WTC11 (cell line): ENCODE data around the gene C1QTNF1. TPM values are rescaled to one million over a fixed set of nuclear protein-coding genes. Genes with fewer than 3 reads are reported as not detected.

ENCODE experiments used
- ATAC-seq: fragments of 200-7000 bp; cut with Tn5 transposase; 2 replicates; pipeline ENCODE4 v1.10.0; 2021; ENCODE audit warnings: mild to moderate bottlenecking, moderate library complexity
- CTCF ChIA-PET: fragments of 300-600 bp; sonication (Branson Sonifier 250); formaldehyde crosslinking; loops from one replicate; lab custom pipeline; 2021; ENCODE audit warnings: antibody characterized with exemption; lab: Charles Lee
- POLR2A ChIA-PET: fragments of 350-600 bp; sonication (Branson Sonifier 250); formaldehyde crosslinking; loops from one replicate; lab custom pipeline; 2021; ENCODE audit warnings: antibody characterized with exemption; lab: Charles Lee
- DNase-seq: peaks from one replicate; pipeline ENCODE4 v3.0.0; 2021; ENCODE audit warnings: low spot score
- H3K27ac Mint-ChIP-seq: 2 replicates; pipeline ENCODE4 v1.8.0; 2021; ENCODE audit warnings: mixed read lengths
- H3K27me3 Mint-ChIP-seq: 2 replicates; pipeline ENCODE4 v1.8.0; 2021; ENCODE audit warnings: low read depth, mild to moderate bottlenecking, moderate library complexity, mixed read lengths
- H3K36me3 Mint-ChIP-seq: 2 replicates; pipeline ENCODE4 v1.8.0; 2021; ENCODE audit warnings: mixed read lengths
- H3K4me1 Mint-ChIP-seq: 2 replicates; pipeline ENCODE4 v1.8.0; 2022; ENCODE audit warnings: mixed read lengths
- H3K4me3 Mint-ChIP-seq: 2 replicates; pipeline ENCODE4 v1.8.0; 2021; ENCODE audit warnings: mild to moderate bottlenecking, moderate library complexity, mixed read lengths
- H3K9me3 Mint-ChIP-seq: 2 replicates; pipeline ENCODE4 v1.8.0; 2021; ENCODE audit warnings: mixed read lengths
- ELF4 ChIP-seq: sonication (generic); formaldehyde crosslinking; IDR thresholded peaks from 2 replicates; pipeline ENCODE4 v1.8.1; 2022; ENCODE audit warnings: low read depth, mild to moderate bottlenecking, moderate library complexity, missing genetic modification reagents
- ESRRA ChIP-seq: sonication (generic); formaldehyde crosslinking; IDR thresholded peaks from 2 replicates; pipeline ENCODE4 v1.8.1; 2022; ENCODE audit warnings: mild to moderate bottlenecking, missing genetic modification reagents, borderline replicate concordance
- FOXJ3 ChIP-seq: sonication (generic); formaldehyde crosslinking; IDR thresholded peaks from 2 replicates; pipeline ENCODE4 v1.9.0; 2021; ENCODE audit warnings: missing genetic modification reagents, mild to moderate bottlenecking, borderline replicate concordance
- HMGA2 ChIP-seq: fragments of 250-450 bp; sonication (Bioruptor Pico); IDR thresholded peaks from 2 replicates; pipeline ENCODE4 v1.4.0; 2021; ENCODE audit warnings: mild to moderate bottlenecking, moderate library complexity
- KAT7 ChIP-seq: sonication (generic); formaldehyde crosslinking; IDR thresholded peaks from 2 replicates; pipeline ENCODE4 v1.8.1; 2023; ENCODE audit warnings: missing genetic modification reagents, mild to moderate bottlenecking, borderline replicate concordance
- MXD4 ChIP-seq: fragments of 250-450 bp; sonication (Bioruptor Pico); IDR thresholded peaks from 2 replicates; pipeline ENCODE4 v1.8.0; 2021; ENCODE audit warnings: mild to moderate bottlenecking, moderate library complexity, borderline replicate concordance
- TCF7 ChIP-seq: sonication (generic); formaldehyde crosslinking; IDR thresholded peaks from 2 replicates; pipeline ENCODE4 v1.8.0; 2022; ENCODE audit warnings: mild to moderate bottlenecking, low read depth, missing genetic modification reagents, moderate library complexity
- TEAD1 ChIP-seq: sonication (generic); formaldehyde crosslinking; IDR thresholded peaks from 2 replicates; pipeline ENCODE4 v1.8.0; 2022; ENCODE audit warnings: mild to moderate bottlenecking, missing genetic modification reagents
- TP53 ChIP-seq: sonication (generic); formaldehyde crosslinking; IDR thresholded peaks from 2 replicates; pipeline ENCODE4 v1.8.1; 2023; ENCODE audit warnings: mild to moderate bottlenecking, missing genetic modification reagents
- ZBTB21 ChIP-seq: sonication (generic); formaldehyde crosslinking; IDR thresholded peaks from 2 replicates; pipeline ENCODE4 v1.8.1; 2023; ENCODE audit warnings: mild to moderate bottlenecking, missing genetic modification reagents, borderline replicate concordance
- ZNF396 ChIP-seq: fragments of 250-450 bp; sonication (Bioruptor Pico); IDR thresholded peaks from 2 replicates; pipeline ENCODE4 v1.8.0; 2021; ENCODE audit warnings: mild to moderate bottlenecking, moderate library complexity, borderline replicate concordance
- ZNF423 ChIP-seq: fragments of 250-450 bp; sonication (Bioruptor Pico); IDR thresholded peaks from 2 replicates; pipeline ENCODE4 v2.1.2; 2022; ENCODE audit warnings: mild to moderate bottlenecking, moderate library complexity
- ZNF671 ChIP-seq: fragments of 250-450 bp; sonication (Bioruptor Pico); IDR thresholded peaks from 2 replicates; pipeline ENCODE4 v1.8.0; 2021; ENCODE audit warnings: mild to moderate bottlenecking
- total RNA-seq: library from RNA; stranded (reverse); gene quantifications from 3 replicates; pipeline ENCODE4 v1.2.3, GENCODE V29; 2021
- TF ChIP-seq, protein P1 (sequence below): sonication (generic); formaldehyde crosslinking; IDR thresholded peaks from 2 replicates; pipeline ENCODE4 v1.8.0; 2022; ENCODE audit warnings: missing genetic modification reagents
- TF ChIP-seq, protein P2 (sequence below): fragments of 250-450 bp; sonication (Bioruptor Pico); IDR thresholded peaks from 2 replicates; pipeline ENCODE4 v1.9.0; 2021; ENCODE audit warnings: mild to moderate bottlenecking
- TF ChIP-seq, protein P3 (sequence below): fragments of 250-450 bp; sonication (Bioruptor Pico); IDR thresholded peaks from 2 replicates; pipeline ENCODE4 v1.8.0; 2021; ENCODE audit warnings: mild to moderate bottlenecking
- TF ChIP-seq, protein P4 (sequence below): fragments of 250-450 bp; sonication (Bioruptor Pico); IDR thresholded peaks from 2 replicates; pipeline ENCODE4 v1.9.0; 2021; ENCODE audit warnings: mild to moderate bottlenecking
- TF ChIP-seq, protein P5 (sequence below): sonication (generic); formaldehyde crosslinking; IDR thresholded peaks from 2 replicates; pipeline ENCODE4 v1.8.1; 2023; ENCODE audit warnings: mild to moderate bottlenecking, missing genetic modification reagents
- TF ChIP-seq, protein P6 (sequence below): sonication (generic); formaldehyde crosslinking; IDR thresholded peaks from 2 replicates; pipeline ENCODE4 v1.8.1; 2022; ENCODE audit warnings: mild to moderate bottlenecking, missing genetic modification reagents, moderate library complexity, borderline replicate concordance
- TF ChIP-seq, protein P7 (sequence below): fragments of 250-450 bp; sonication (Bioruptor Pico); IDR thresholded peaks from 2 replicates; pipeline ENCODE4 v1.9.0; 2021; ENCODE audit warnings: moderate library complexity, mild to moderate bottlenecking, inconsistent platforms, borderline replicate concordance

C1QTNF1 gene
- total RNA-seq, 1 experiment from 2014 or later: 1.7 TPM

DNA sequence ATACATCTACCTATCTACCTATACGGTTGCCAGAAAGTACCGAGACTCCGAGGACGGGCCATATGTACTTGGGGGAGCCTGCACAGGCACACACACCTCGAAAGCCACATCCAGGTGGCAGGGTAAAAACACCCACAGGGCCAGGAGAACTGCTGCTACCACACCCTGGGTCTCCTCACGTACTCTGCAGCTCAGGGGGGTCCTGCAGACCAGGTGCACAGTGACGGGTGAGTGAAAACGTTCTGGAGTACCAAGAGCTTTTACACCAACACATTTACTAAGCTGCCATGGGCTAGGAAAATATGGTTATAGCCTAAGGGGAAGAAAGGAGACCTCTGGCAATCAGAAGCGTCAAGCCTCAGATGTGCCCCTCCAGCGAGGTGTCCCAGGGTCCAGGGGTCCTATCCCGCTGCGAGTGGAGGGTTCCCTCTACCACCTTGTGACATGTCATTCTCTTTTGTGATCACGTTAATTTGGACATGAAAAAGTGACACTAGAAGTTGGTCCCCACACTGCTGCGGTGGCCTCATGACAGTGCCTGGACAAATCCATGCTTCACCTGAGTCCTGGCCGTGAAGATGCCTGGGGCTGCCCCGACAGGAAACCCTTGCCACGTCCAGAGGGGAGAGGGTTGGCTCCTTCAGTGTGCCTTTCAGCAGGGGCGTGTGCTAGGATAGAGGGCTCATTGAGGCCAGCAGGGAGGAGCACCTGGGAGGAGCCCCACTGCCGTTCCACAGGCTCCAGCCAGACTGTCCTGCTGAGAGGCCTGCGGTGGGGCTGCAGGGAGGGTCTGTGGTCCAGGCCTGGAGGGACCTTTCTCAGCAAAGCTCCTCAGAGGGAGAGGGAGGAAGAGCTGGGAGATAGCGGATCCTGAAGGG, 16.2 kb upstream of the C1QTNF1 start (continued):
- TF ChIP-seq, protein P1, sequence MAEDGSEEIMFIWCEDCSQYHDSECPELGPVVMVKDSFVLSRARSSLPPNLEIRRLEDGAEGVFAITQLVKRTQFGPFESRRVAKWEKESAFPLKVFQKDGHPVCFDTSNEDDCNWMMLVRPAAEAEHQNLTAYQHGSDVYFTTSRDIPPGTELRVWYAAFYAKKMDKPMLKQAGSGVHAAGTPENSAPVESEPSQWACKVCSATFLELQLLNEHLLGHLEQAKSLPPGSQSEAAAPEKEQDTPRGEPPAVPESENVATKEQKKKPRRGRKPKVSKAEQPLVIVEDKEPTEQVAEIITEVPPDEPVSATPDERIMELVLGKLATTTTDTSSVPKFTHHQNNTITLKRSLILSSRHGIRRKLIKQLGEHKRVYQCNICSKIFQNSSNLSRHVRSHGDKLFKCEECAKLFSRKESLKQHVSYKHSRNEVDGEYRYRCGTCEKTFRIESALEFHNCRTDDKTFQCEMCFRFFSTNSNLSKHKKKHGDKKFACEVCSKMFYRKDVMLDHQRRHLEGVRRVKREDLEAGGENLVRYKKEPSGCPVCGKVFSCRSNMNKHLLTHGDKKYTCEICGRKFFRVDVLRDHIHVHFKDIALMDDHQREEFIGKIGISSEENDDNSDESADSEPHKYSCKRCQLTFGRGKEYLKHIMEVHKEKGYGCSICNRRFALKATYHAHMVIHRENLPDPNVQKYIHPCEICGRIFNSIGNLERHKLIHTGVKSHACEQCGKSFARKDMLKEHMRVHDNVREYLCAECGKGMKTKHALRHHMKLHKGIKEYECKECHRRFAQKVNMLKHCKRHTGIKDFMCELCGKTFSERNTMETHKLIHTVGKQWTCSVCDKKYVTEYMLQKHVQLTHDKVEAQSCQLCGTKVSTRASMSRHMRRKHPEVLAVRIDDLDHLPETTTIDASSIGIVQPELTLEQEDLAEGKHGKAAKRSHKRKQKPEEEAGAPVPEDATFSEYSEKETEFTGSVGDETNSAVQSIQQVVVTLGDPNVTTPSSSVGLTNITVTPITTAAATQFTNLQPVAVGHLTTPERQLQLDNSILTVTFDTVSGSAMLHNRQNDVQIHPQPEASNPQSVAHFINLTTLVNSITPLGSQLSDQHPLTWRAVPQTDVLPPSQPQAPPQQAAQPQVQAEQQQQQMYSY (CRISPR knock-in tag): no peak
- no peak for TF ChIP-seq ZNF396 (CRISPR knock-in tag)
- TF ChIP-seq TP53 (CRISPR knock-in tag): no peak
- TF ChIP-seq TCF7 (CRISPR knock-in tag): no peak
- no peak for TF ChIP-seq MXD4 (CRISPR knock-in tag)

DNA sequence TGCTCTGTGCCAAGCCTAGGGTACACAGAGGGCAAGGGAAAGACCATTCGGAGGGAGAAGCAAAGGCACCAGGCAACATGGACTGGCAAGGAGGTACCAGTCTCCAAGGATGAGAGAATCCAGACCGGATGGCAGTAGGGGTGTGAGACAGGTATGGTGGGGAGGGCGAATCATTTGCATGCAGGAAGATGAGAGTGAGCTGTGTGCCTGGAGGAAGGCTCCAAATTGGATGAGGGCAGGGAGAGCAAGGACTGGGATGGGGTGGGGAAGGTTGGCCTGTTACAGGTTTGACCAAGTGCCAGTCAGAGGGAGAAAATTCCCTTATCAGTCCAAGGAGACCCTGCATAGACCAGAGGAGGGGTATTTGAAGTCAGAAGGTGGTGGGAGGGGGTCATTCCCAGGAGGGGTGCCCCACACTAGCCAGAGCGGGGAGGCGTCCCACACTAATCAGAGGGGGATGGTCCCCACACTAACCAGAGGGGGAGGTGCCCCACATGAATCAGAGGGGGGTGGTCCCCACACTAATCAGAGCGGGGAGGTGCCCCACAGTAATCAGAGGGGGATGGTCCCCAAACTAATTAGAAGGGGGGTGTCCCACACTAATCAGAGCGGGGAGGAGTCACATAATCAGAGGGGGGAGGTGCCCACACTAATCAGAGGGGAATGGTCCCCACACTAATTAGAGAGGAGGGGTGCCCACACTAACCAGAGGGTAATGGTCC, 15.1 kb upstream of the C1QTNF1 start:
- POLR2A ChIA-PET: interaction anchor here (0.6 kb wide), 3 partner anchors 30 to 1410 kb away, joined by 3 to 4 read pairs (median 3); no protein-coding TSS in a partner anchor
- H3K27me3 Mint-ChIP-seq: peaks cover 76% of the 10 kb centered on the region
- TF ChIP-seq, protein P2, sequence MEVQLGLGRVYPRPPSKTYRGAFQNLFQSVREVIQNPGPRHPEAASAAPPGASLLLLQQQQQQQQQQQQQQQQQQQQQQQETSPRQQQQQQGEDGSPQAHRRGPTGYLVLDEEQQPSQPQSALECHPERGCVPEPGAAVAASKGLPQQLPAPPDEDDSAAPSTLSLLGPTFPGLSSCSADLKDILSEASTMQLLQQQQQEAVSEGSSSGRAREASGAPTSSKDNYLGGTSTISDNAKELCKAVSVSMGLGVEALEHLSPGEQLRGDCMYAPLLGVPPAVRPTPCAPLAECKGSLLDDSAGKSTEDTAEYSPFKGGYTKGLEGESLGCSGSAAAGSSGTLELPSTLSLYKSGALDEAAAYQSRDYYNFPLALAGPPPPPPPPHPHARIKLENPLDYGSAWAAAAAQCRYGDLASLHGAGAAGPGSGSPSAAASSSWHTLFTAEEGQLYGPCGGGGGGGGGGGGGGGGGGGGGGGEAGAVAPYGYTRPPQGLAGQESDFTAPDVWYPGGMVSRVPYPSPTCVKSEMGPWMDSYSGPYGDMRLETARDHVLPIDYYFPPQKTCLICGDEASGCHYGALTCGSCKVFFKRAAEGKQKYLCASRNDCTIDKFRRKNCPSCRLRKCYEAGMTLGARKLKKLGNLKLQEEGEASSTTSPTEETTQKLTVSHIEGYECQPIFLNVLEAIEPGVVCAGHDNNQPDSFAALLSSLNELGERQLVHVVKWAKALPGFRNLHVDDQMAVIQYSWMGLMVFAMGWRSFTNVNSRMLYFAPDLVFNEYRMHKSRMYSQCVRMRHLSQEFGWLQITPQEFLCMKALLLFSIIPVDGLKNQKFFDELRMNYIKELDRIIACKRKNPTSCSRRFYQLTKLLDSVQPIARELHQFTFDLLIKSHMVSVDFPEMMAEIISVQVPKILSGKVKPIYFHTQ (CRISPR knock-in tag): no peak
- no peak for TF ChIP-seq ZBTB21
- TF ChIP-seq TEAD1 (CRISPR knock-in tag): no peak
- TF ChIP-seq HMGA2: no peak
- TF ChIP-seq ZNF671 (CRISPR knock-in tag): no peak
- TF ChIP-seq, protein P3, sequence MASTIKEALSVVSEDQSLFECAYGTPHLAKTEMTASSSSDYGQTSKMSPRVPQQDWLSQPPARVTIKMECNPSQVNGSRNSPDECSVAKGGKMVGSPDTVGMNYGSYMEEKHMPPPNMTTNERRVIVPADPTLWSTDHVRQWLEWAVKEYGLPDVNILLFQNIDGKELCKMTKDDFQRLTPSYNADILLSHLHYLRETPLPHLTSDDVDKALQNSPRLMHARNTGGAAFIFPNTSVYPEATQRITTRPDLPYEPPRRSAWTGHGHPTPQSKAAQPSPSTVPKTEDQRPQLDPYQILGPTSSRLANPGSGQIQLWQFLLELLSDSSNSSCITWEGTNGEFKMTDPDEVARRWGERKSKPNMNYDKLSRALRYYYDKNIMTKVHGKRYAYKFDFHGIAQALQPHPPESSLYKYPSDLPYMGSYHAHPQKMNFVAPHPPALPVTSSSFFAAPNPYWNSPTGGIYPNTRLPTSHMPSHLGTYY: no peak
- no peak for TF ChIP-seq ELF4 (CRISPR knock-in tag)
- TF ChIP-seq, protein P4, sequence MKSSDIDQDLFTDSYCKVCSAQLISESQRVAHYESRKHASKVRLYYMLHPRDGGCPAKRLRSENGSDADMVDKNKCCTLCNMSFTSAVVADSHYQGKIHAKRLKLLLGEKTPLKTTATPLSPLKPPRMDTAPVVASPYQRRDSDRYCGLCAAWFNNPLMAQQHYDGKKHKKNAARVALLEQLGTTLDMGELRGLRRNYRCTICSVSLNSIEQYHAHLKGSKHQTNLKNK (CRISPR knock-in tag): no peak
- TF ChIP-seq, protein P5, sequence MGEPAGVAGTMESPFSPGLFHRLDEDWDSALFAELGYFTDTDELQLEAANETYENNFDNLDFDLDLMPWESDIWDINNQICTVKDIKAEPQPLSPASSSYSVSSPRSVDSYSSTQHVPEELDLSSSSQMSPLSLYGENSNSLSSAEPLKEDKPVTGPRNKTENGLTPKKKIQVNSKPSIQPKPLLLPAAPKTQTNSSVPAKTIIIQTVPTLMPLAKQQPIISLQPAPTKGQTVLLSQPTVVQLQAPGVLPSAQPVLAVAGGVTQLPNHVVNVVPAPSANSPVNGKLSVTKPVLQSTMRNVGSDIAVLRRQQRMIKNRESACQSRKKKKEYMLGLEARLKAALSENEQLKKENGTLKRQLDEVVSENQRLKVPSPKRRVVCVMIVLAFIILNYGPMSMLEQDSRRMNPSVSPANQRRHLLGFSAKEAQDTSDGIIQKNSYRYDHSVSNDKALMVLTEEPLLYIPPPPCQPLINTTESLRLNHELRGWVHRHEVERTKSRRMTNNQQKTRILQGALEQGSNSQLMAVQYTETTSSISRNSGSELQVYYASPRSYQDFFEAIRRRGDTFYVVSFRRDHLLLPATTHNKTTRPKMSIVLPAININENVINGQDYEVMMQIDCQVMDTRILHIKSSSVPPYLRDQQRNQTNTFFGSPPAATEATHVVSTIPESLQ (CRISPR knock-in tag): no peak
- TF ChIP-seq FOXJ3 (CRISPR knock-in tag): no peak
- TF ChIP-seq, protein P6, sequence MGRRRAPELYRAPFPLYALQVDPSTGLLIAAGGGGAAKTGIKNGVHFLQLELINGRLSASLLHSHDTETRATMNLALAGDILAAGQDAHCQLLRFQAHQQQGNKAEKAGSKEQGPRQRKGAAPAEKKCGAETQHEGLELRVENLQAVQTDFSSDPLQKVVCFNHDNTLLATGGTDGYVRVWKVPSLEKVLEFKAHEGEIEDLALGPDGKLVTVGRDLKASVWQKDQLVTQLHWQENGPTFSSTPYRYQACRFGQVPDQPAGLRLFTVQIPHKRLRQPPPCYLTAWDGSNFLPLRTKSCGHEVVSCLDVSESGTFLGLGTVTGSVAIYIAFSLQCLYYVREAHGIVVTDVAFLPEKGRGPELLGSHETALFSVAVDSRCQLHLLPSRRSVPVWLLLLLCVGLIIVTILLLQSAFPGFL (CRISPR knock-in tag): no peak
- TF ChIP-seq, protein P7, sequence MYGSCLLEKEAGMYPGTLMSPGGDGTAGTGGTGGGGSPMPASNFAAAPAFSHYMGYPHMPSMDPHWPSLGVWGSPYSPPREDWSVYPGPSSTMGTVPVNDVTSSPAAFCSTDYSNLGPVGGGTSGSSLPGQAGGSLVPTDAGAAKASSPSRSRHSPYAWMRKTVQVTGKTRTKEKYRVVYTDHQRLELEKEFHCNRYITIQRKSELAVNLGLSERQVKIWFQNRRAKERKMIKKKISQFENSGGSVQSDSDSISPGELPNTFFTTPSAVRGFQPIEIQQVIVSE: no peak
- TF ChIP-seq KAT7 (CRISPR knock-in tag): no peak
- no peak for TF ChIP-seq ZNF423 (CRISPR knock-in tag)
- no peak for TF ChIP-seq ESRRA (CRISPR knock-in tag)

More for the DNA sequence above, 15.1 kb upstream of the C1QTNF1 start:
- peaks cover 10% of the 10 kb centered on the region for H3K36me3 Mint-ChIP-seq
- CTCF ChIA-PET: interaction anchor here (0.7 to 1.5 kb wide), 4 partner anchors 24 to 380 kb away, joined by 3 to 7 read pairs (median 4); partner anchors contain the start of gene ENGASE
- H3K4me3 Mint-ChIP-seq: peak overlapping the region; percentile 85
- no peak overlapping the region for H3K27ac Mint-ChIP-seq
- DNase-seq (no peak), ATAC-seq (no peak)
- peaks cover 27% of the 10 kb centered on the region for H3K9me3 Mint-ChIP-seq
- peaks cover 22% of the 10 kb centered on the region for H3K4me1 Mint-ChIP-seq
